ENCODE data around the gene SYNRG.

- TF ChIP-seq POLR2A (IDR thresholded peaks at IDR 0.05; ENCODE audit: low read depth, low read length) (no peak), POLR2AphosphoS5 (IDR thresholded peaks at IDR 0.05; ENCODE audit: low read depth, low read length) (no peak)
Observed at GRCh38 chr17:37492167-37492566, 117.1 kb downstream of the SYNRG start.
